WTC11 (cell line): ENCODE data around the gene GJA1. TPM values are rescaled to one million over a fixed set of nuclear protein-coding genes. Genes with fewer than 3 reads are reported as not detected.

Experiments
- ATAC-seq: fragments of 200-7000 bp; cut with Tn5 transposase; 2 replicates; pipeline ENCODE4 v1.10.0; 2021; ENCODE audit warnings: mild to moderate bottlenecking, moderate library complexity
- CTCF ChIA-PET: fragments of 300-600 bp; sonication (Branson Sonifier 250); formaldehyde crosslinking; loops from one replicate; lab custom pipeline; 2021; ENCODE audit warnings: antibody characterized with exemption; lab: Charles Lee
- POLR2A ChIA-PET: fragments of 350-600 bp; sonication (Branson Sonifier 250); formaldehyde crosslinking; loops from one replicate; lab custom pipeline; 2021; ENCODE audit warnings: antibody characterized with exemption; lab: Charles Lee
- DNase-seq: peaks from one replicate; pipeline ENCODE4 v3.0.0; 2021; ENCODE audit warnings: low spot score
- H3K27ac Mint-ChIP-seq: 2 replicates; pipeline ENCODE4 v1.8.0; 2021; ENCODE audit warnings: mixed read lengths
- H3K27me3 Mint-ChIP-seq: 2 replicates; pipeline ENCODE4 v1.8.0; 2021; ENCODE audit warnings: low read depth, mild to moderate bottlenecking, moderate library complexity, mixed read lengths
- H3K36me3 Mint-ChIP-seq: 2 replicates; pipeline ENCODE4 v1.8.0; 2021; ENCODE audit warnings: mixed read lengths
- H3K4me1 Mint-ChIP-seq: 2 replicates; pipeline ENCODE4 v1.8.0; 2022; ENCODE audit warnings: mixed read lengths
- H3K4me3 Mint-ChIP-seq: 2 replicates; pipeline ENCODE4 v1.8.0; 2021; ENCODE audit warnings: mild to moderate bottlenecking, moderate library complexity, mixed read lengths
- H3K9me3 Mint-ChIP-seq: 2 replicates; pipeline ENCODE4 v1.8.0; 2021; ENCODE audit warnings: mixed read lengths
- AR ChIP-seq: fragments of 250-450 bp; sonication (Bioruptor Pico); IDR thresholded peaks from 2 replicates; pipeline ENCODE4 v1.9.0; 2021; ENCODE audit warnings: mild to moderate bottlenecking
- ATF1 ChIP-seq: sonication (generic); formaldehyde crosslinking; IDR thresholded peaks from 2 replicates; pipeline ENCODE4 v1.8.1; 2023; ENCODE audit warnings: mild to moderate bottlenecking, moderate library complexity, missing genetic modification reagents
- ATF2 ChIP-seq: sonication (generic); formaldehyde crosslinking; IDR thresholded peaks from 2 replicates; pipeline ENCODE4 v1.8.1; 2022; ENCODE audit warnings: low read depth, missing genetic modification reagents, borderline replicate concordance
- ETV6 ChIP-seq: sonication (generic); formaldehyde crosslinking; IDR thresholded peaks from 2 replicates; pipeline ENCODE4 v1.8.1; 2022; ENCODE audit warnings: mild to moderate bottlenecking, missing genetic modification reagents
- FOXJ3 ChIP-seq: sonication (generic); formaldehyde crosslinking; IDR thresholded peaks from 2 replicates; pipeline ENCODE4 v1.9.0; 2021; ENCODE audit warnings: missing genetic modification reagents, mild to moderate bottlenecking, borderline replicate concordance
- HMGXB4 ChIP-seq: sonication (generic); formaldehyde crosslinking; IDR thresholded peaks from 2 replicates; pipeline ENCODE4 v1.8.1; 2023; ENCODE audit warnings: mild to moderate bottlenecking, moderate library complexity, missing genetic modification reagents
- JUN ChIP-seq: sonication (generic); formaldehyde crosslinking; IDR thresholded peaks from 2 replicates; pipeline ENCODE4 v1.8.0; 2023; ENCODE audit warnings: mild to moderate bottlenecking, missing genetic modification reagents
- SMAD4 ChIP-seq: sonication (generic); formaldehyde crosslinking; IDR thresholded peaks from 2 replicates; pipeline ENCODE4 v1.8.0; 2022; ENCODE audit warnings: mild to moderate bottlenecking, missing genetic modification reagents
- SP1 ChIP-seq: sonication (generic); formaldehyde crosslinking; conservative IDR thresholded peaks from 2 replicates; pipeline ENCODE4 v1.8.1; 2022; ENCODE audit warnings: missing genetic modification reagents
- TEAD4 ChIP-seq: sonication (generic); formaldehyde crosslinking; IDR thresholded peaks from 2 replicates; pipeline ENCODE4 v1.8.0; 2022; ENCODE audit warnings: mild to moderate bottlenecking, missing genetic modification reagents
- TP53 ChIP-seq: sonication (generic); formaldehyde crosslinking; IDR thresholded peaks from 2 replicates; pipeline ENCODE4 v1.8.1; 2023; ENCODE audit warnings: mild to moderate bottlenecking, missing genetic modification reagents
- ZBTB21 ChIP-seq: sonication (generic); formaldehyde crosslinking; IDR thresholded peaks from 2 replicates; pipeline ENCODE4 v1.8.1; 2023; ENCODE audit warnings: mild to moderate bottlenecking, missing genetic modification reagents, borderline replicate concordance
- total RNA-seq: library from RNA; stranded (reverse); gene quantifications from 3 replicates; pipeline ENCODE4 v1.2.3, GENCODE V29; 2021
- TF ChIP-seq, protein P1 (sequence below): sonication (generic); formaldehyde crosslinking; IDR thresholded peaks from 2 replicates; pipeline ENCODE4 v1.8.1; 2022; ENCODE audit warnings: mild to moderate bottlenecking, missing genetic modification reagents, moderate library complexity, borderline replicate concordance
- TF ChIP-seq, protein P2 (sequence below): sonication (generic); formaldehyde crosslinking; IDR thresholded peaks from 2 replicates; pipeline ENCODE4 v1.8.0; 2023; ENCODE audit warnings: mild to moderate bottlenecking, missing genetic modification reagents
- TF ChIP-seq, protein P3 (sequence below): fragments of 250-450 bp; sonication (Bioruptor Pico); IDR thresholded peaks from 2 replicates; pipeline ENCODE4 v1.9.0; 2021; ENCODE audit warnings: moderate library complexity, mild to moderate bottlenecking, inconsistent platforms, borderline replicate concordance
- TF ChIP-seq, protein P4 (sequence below): fragments of 200-600 bp; IDR thresholded peaks from 2 replicates; pipeline ENCODE4 v1.8.0; 2022; ENCODE audit warnings: antibody characterized with exemption

The GJA1 gene
- total RNA-seq, 1 experiment from 2014 or later, result 546 TPM

DNA sequence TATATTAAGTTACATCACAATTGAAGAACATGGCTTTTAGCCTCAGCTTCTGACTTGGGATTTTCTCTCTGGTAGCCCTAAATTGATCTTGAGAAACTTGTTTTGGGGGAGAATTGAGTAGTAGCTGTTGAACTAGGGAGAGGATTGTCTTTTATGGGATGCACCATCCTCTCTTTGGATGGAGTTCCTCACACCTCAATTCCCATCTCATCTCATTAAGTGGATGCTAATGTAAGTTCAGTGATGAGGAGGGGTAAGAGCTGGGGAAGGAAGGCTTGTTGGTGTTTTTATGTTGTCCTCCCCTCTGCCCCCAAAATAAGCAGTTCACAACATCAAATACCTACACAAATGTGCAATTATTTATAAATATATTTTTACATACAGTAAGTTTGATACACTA lies 4.0 kb downstream of the GJA1 start (continued):
- no peak for TF ChIP-seq ATF2
- TF ChIP-seq ATF1 (CRISPR knock-in tag), result no peak
- no peak for TF ChIP-seq AR
- TF ChIP-seq ZBTB21, result no peak
- no peak for TF ChIP-seq ETV6 (CRISPR knock-in tag)
- no peak for TF ChIP-seq TP53 (CRISPR knock-in tag)
- TF ChIP-seq, protein P1, sequence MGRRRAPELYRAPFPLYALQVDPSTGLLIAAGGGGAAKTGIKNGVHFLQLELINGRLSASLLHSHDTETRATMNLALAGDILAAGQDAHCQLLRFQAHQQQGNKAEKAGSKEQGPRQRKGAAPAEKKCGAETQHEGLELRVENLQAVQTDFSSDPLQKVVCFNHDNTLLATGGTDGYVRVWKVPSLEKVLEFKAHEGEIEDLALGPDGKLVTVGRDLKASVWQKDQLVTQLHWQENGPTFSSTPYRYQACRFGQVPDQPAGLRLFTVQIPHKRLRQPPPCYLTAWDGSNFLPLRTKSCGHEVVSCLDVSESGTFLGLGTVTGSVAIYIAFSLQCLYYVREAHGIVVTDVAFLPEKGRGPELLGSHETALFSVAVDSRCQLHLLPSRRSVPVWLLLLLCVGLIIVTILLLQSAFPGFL (CRISPR knock-in tag), result no peak

- peak overlapping the region; percentile 88 for H3K27ac Mint-ChIP-seq
- no peak for DNase-seq
- ATAC-seq, result no peak
Measured at GRCh38 chr6:121439926-121440325, 4.5 kb downstream of the GJA1 start.

More at GRCh38 chr6:121439926-121440325, 4.5 kb downstream of the GJA1 start:
- H3K9me3 Mint-ChIP-seq, result no peaks in the 10 kb centered on the region
- POLR2A ChIA-PET, result no interaction called here
- TF ChIP-seq SMAD4 (no peak), HMGXB4 (CRISPR knock-in tag) (no peak), TP53 (CRISPR knock-in tag) (no peak), SP1 (no peak), TEAD4 (no peak), ATF1 (CRISPR knock-in tag) (no peak), JUN (CRISPR knock-in tag) (no peak), FOXJ3 (CRISPR knock-in tag) (no peak)
- TF ChIP-seq, protein P2, sequence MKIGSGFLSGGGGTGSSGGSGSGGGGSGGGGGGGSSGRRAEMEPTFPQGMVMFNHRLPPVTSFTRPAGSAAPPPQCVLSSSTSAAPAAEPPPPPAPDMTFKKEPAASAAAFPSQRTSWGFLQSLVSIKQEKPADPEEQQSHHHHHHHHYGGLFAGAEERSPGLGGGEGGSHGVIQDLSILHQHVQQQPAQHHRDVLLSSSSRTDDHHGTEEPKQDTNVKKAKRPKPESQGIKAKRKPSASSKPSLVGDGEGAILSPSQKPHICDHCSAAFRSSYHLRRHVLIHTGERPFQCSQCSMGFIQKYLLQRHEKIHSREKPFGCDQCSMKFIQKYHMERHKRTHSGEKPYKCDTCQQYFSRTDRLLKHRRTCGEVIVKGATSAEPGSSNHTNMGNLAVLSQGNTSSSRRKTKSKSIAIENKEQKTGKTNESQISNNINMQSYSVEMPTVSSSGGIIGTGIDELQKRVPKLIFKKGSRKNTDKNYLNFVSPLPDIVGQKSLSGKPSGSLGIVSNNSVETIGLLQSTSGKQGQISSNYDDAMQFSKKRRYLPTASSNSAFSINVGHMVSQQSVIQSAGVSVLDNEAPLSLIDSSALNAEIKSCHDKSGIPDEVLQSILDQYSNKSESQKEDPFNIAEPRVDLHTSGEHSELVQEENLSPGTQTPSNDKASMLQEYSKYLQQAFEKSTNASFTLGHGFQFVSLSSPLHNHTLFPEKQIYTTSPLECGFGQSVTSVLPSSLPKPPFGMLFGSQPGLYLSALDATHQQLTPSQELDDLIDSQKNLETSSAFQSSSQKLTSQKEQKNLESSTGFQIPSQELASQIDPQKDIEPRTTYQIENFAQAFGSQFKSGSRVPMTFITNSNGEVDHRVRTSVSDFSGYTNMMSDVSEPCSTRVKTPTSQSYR (CRISPR knock-in tag), result no peak
- TF ChIP-seq, protein P3, sequence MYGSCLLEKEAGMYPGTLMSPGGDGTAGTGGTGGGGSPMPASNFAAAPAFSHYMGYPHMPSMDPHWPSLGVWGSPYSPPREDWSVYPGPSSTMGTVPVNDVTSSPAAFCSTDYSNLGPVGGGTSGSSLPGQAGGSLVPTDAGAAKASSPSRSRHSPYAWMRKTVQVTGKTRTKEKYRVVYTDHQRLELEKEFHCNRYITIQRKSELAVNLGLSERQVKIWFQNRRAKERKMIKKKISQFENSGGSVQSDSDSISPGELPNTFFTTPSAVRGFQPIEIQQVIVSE (CRISPR knock-in tag), result no peak
- TF ChIP-seq, protein P1 (CRISPR knock-in tag), result no peak
- TF ChIP-seq, protein P4, sequence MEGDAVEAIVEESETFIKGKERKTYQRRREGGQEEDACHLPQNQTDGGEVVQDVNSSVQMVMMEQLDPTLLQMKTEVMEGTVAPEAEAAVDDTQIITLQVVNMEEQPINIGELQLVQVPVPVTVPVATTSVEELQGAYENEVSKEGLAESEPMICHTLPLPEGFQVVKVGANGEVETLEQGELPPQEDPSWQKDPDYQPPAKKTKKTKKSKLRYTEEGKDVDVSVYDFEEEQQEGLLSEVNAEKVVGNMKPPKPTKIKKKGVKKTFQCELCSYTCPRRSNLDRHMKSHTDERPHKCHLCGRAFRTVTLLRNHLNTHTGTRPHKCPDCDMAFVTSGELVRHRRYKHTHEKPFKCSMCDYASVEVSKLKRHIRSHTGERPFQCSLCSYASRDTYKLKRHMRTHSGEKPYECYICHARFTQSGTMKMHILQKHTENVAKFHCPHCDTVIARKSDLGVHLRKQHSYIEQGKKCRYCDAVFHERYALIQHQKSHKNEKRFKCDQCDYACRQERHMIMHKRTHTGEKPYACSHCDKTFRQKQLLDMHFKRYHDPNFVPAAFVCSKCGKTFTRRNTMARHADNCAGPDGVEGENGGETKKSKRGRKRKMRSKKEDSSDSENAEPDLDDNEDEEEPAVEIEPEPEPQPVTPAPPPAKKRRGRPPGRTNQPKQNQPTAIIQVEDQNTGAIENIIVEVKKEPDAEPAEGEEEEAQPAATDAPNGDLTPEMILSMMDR, result no peak
- CTCF ChIA-PET, result interaction anchor here (0.5 to 3.2 kb wide), 2 partner anchors 57 to 410 kb away, joined by 3 to 11 read pairs; no protein-coding TSS in a partner anchor
- H3K4me3 Mint-ChIP-seq, result peak overlapping the region; percentile 91
- no peaks in the 10 kb centered on the region; the same call in 1 of the 2 replicates for H3K27me3 Mint-ChIP-seq
- peaks cover 63% of the 10 kb centered on the region for H3K4me1 Mint-ChIP-seq
- H3K36me3 Mint-ChIP-seq, result peaks cover 77% of the 10 kb centered on the region
